Pons (tissue), 1 donor: Measurements from ENCODE around the gene GLIS1.

Experiments used
- DNase-seq: peaks from one replicate; pipeline ENCODE4 v3.0.0-alpha.2; 2016; ENCODE audit warnings: low spot score

The GLIS1 gene

DNA sequence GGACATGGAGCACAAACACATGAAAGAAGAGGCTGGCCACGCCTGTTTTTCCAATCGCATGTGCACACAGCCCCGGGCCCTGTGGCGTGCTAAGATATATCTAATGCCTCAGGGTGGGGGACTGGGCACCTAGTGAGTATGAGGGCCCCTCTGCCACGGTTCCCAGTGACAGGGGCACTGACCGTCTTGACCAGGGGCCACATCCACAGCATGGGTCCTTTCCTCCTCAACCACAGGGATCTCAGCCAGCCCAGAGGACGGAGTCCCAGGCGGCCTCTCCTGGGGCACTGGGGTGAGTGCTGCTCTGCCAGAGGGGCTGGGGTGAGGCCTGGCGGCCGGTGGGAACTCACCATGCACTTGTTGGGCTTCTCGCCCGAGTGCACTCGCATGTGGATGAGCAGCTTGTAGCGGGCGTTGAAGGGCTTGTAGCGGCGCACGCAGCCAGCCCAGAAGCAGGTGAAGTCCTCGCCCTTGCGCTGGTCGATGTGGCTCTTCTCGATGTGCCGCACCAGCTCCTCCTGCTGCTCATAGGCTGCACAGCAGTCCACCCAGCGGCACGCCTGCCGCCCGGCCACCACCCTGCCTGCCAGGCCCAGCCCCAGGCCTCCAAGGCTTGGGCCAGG is 145.1 kb downstream of the GLIS1 start:
- no peak for DNase-seq

DNA sequence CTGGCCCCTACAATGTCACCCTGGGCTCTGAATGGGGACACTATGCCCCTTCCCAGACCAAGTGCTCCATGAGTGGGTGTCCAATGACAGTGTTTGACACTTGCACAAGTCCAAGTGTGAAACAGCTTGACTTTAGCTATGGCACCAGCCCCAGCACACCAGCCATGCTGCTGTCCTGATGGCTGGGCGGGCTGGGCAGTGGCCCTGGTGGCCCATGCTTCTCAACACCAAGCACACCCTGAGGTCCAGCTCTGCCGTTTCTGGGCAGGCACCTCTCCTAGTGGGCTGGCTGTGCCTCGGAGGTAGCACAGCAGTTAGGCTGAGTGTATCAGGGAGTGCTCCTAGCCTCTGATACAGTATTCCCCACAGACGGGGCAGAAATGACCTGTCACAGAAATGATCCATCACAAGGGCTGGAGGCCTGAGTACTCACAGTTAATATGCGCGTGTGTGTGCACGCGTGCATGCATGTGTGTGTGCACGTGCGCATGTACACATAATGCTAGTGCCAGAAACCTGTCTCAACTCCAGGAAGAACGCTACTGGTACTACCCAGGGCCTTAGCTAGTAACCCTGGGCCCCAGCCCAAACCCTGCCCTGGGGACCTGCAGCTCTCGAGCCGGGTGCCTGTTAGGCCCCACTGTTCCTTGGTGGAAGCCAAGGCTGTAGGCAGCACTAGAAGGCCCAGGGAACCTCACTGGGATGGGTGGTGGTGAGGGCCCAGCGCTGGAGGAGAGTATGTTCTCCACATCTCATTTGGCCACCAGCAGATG is 145.8 kb downstream of the GLIS1 start:
- DNase-seq = no peak

DNA sequence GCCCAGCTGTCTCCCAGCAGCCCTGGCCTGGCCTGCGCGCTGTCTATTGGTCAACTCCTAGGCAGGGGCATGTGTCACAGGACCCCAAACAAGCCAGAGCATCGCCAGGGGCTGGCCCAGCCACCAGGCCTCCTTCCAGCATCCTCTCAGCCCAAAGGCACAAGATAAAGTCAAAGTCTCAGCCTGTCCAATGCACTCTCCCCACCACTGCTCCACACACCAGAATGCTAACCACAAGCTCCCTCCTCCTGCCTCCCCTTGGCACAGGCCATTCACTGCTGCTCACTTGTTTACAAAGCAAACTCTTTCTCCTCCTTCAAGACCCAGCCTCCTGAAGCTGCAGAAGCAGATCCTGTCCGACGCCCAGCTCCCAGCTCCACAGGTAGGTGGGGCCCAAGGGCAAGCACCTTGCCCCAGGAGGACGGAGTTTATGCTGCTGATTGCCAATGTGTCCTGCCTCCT is 146.4 kb downstream of the GLIS1 start:
- no peak for DNase-seq

DNA sequence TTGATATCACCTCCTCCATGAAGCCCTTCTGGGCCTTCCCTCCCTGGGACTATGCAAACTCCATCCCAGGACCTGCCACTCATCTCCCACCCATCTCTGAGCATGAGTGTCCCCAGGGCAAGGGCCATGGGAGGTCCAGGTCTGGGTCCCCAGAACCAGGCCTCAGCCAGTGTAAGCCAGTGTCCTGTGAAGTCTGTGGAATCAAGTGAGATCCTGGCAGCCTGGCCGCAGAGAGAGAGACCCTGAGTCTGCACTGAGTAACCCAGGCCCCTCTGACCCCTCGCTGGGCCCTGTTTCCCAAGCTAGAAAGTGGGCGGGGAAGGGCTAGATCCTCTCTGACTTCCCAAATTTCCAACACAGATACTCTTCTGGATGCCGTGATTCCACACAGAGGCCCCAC is 147.0 kb downstream of the GLIS1 start:
- DNase-seq = no peak

DNA sequence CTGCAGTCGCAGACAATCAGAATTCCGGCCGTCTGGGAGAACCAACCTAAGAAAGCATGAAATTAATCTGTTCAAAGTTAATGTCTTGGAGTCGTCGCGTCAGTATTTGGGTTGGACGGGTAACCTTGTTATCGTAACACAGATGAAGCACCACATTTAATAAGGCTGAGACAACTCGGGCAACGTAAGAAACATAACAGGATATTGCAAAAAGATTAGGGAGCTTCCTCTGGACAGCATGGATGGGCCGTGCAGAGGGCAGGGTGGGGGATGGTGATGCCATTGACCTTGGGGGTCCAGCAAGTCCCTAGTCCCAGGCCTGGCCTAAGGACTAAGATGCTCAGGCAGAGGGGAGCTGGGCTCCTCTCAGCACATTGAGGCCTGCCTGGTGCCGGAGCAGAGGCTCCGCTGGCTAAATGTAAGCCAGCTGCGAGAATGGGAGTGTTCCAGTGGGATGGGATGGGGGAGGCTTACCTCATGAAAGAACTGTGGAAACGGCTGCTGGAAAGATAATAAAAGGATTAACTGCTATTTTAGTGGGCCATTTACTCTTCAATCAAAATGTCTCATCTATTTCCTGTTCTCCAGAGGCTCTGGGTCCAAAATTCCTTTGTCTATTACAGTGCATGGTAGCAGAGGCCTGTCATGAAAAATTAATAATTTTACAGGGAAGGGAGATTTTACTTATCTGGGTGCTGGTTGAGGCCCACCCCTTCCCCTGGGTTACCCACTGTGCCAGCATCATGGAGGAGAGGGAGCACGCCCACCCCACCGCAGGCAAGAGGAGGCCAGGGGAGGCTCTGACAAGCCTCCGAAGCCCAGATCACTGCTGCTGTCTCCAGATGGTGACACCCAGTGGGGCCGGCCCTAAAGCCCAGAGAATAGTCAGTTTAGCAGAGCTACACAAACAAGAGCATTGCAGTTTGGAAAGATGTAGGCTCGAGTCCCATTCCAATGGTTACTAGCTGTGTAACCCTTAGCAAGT is 148.1 kb downstream of the GLIS1 start:
- DNase-seq = no peak

DNA sequence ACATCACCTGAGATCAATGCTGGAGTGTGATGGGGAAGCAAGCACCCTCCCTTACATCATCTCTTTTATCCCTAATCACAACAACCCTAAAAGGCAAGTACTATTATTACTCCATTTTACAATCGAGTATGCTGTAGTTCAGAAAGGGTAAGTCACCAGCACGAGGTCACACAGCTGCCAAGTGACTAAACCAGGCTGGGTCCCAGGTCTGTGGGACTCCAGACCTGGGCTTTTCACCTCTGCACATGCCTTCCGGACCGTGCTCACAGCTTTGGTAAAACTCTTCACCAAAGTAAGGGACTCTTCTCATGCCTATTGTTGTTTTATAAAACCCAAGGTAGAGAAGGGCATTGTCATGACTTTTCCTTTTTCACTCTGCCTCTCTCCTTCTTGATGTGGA is 148.9 kb downstream of the GLIS1 start:
- DNase-seq = no peak

DNA sequence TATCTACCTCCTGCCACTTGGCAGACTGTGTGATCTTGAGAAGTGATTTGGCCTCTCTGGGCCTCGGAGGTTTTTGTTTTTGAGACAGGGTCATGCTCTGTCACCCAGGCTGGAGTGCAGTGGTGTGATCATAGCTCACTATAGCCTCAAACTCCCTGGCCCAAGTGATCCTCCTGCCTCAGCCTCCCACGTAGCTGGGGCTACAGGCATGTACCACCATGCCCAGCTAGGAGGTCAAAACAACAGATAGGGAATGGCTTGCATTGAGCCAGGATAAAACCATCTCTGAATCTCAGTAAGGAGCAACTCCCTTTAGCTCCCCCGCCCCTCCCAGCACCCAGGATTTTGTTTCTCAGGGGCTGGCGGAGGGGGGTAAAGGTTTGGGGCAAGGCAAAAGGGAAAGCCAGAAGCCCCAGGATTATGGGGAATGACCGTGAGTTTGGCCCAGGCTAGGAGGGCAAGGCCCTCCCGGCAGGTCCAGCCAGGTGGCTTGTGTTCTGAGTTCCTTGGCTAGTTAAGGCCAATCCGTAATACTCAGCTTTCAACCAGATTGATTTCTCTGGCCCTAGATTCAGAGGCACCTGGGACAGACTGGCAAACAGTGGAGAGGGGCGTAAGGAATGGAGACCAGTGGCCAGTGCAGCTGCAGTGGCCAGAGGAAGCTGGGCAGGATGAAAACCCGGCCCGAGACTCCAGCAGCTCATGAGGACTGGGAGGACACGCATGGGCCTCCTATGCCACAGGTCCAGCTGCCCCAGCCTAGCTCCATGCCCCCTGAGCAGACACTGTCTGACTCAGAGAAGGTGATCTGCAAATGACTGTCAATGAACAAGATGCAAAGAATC is 149.7 kb downstream of the GLIS1 start:
- no peak for DNase-seq

DNA sequence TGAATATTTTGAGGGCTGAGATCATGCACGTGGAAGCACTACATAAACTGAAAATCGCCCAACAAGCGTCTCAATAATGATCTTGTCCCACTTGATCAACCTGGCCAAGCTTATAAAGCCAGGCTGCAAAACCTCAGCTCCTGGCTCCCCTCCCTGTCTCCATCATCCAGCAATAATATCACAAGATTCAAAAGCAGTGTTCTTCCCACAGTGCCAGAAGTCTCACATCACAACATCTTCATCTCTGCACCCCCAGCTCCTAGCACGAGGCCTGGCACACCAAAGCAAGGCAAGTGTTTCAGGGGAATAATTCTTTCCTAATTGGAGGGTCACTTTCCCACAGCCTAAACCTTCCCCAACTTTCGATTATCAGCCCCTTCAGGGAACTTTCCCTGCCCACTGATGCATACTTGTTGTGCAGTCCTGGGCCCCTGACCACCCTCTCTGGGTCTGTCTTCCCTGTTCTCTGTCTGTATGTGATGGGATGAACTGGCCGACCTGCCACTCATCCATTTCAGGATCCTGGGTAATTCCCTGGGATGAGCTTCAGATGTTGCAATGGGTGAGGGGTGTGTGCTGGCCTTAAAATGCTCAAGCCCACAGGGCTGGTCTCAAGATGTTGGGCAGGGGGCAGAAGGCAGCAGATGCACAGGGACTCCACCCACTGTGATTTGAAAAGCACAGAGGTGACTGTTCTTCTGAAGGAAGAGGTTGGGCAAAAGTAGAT is 150.7 kb downstream of the GLIS1 start:
- no peak for DNase-seq

DNA sequence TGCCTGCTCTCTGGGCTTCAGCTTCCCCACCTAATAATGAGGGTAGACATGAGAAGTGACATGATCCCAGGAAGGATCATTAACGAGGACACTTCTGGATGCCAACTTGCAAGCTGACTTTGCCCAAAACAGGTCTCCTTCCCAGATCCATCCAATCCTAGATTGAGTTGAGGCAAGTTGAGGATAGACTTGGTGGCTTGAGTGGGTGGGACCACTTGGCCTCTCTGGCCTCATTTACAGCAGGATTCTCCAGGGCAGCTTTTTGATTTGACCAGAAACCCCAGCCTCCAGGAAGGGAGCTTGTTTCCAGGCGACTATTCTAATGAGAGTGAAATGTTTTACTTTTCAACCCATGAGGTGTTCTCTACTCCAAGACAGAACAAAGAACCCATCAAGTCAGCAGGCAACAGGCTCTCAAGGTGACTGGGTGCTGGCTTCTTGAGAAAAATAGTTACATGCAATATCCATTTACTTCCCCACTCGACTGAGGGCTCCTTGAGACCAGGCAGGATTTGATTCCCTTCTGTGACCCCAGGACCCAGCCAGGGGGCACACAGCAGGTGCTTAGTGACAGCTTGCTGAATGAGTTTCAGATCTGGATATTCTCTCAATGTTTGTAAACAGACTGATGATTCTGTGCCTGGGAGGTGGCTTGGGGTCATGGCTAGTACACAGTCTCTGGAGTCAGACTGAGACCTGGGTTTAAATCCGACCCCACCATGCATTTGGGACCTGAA is 151.5 kb downstream of the GLIS1 start:
- no peak for DNase-seq

DNA sequence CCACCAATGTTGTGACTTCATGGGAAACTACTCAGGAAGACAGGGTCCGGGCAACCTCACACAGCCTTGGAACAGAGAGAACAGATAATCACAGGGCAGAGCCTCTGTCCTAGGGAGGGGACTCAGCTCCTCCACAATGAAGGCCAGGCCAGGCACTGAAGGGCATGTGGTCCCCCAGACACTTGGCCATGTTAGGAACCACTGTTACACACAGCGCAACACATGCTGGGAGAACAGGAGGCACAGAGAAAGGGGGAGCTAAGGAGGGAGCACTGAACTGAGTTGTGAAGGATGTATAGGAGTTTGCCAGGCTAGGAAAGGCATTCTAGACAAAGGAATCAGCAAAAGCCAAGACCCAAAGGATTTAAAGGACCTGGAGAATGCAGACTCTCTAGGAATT is 152.2 kb downstream of the GLIS1 start:
- DNase-seq = no peak

DNA sequence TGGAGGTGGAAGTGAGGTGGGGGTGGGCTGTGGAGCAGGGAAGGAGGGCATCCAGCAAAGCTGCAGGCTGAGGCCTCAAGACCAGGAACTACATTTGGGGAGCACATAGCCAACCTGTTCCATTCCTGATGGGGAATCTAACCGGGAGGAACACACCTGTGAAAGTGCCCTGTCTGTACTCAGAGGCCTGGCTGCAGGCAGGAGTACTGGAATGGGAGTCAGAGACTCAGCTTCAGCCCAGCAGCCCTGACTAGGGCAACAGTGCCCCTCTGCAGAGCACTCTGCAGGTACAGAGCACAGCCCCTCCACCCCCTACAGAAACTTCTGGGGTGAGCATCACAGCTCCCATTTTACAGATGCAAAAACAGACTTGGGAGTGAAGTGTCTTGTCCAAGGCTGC is 153.4 kb downstream of the GLIS1 start:
- no peak for DNase-seq

DNA sequence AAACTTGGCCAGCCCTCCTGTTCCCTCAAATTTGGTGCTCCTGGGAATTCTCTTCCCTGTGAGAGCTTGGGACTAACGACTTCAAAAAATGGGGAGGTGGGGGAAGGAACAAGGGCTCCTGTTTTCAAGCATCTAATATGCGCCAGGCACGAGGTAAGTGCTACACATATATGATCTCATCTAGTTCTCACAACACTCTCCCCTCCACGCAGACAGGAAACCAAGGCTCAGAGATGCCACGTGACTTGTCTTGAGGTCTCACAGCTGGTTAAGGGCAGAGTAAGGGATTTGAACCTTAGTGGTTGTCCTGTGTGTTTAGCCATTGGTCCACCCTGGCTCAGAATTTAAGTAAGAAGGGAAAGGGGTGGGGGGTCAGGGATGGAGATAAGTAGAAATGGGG is 153.8 kb downstream of the GLIS1 start:
- DNase-seq = no peak

DNA sequence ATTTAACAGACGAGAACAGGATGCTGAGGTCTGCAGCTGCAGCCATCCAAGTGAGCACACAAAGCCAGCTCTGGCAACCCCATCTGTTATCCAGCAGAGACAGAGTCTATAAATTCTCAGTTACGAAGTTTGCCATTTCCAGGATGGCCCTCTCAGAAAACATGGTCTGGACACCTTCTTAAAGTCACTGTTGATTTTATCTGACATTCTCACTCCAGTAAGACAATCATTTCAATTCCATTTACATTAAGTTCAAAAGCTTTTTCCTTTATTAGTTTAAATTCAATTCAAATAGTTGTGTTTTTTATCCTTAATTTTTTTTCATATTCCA is 154.2 kb downstream of the GLIS1 start:
- DNase-seq = no peak

DNA sequence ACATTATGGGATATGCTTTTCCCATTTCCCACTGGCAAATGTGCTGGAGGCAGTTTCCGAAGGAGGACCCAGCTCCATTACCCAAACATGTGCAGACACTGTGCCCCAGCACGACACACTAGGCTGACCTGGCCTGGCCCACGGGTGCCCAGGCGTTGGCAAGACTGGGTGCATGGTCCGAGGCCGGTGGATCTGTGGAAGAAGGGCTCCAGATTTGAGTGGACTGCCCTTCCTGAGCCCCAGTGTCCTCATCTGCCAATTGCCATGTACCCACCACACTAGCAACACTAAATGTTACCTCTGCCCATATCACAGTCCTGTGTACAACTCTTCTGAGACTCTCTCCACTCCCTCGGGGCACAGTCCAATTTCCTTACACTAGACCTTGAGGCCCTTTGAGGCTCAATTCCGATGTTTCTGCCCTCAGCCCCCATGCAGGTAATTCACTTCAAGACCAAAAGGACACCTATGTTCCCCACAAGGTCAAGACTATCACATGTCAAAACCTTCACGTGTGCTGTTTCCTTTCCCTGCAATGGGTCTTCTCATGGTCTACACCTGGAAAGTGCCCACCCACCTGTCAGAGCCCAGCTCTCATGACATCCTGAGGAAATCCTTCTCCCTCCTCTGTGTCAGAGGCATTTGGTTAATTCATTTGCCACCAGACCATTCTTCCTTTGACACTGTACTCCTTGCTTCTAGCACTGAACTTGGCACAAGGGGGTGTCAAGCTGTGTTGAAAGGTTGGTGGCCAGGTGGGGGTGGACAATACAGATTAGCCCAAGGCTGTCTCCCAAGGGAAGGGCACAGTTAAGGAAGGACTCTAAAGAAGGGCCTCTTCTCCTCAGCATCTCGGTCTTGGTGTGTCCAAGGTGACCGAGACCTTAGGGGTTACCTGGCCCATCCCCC is 154.8 kb downstream of the GLIS1 start:
- DNase-seq = no peak

DNA sequence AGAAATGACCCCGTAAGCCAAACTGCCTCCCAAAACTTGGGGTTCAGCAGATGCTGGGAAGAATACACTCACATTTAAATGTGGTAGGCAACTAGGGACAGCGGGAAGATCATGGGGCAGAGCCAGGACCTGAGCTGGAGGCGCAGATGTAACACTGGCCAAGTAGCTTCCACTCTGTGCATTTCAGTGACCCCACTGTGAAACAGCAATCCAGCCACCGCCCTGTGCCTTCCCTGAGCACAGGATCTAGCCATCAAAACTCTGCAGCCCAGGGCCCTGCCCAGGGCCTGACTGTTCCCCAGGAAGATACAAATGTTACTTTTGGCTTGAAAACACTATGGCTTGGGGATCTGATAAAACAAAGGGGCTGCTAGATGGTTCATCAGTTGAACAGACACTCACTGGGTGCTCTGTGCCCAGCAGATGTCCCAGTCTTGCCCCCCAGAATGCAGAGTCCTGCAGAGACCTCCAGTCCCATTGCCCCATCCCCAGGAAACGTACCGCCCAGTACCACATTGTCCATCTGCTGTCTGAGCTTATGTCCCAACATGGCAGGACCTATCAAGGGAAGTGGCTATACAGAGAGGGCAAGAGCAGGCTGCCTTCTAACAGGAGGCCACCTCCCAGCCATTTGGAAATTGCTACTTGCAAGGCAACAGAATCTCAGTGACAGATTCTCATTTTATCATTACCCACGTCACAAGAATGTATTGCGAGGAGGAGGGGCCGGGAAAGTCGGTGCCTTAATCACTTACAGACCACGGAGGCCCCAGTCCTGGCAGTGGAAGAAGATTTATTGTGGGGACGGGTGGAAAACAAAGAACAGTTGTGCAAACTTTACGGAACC is 155.7 kb downstream of the GLIS1 start:
- DNase-seq = no peak

DNA sequence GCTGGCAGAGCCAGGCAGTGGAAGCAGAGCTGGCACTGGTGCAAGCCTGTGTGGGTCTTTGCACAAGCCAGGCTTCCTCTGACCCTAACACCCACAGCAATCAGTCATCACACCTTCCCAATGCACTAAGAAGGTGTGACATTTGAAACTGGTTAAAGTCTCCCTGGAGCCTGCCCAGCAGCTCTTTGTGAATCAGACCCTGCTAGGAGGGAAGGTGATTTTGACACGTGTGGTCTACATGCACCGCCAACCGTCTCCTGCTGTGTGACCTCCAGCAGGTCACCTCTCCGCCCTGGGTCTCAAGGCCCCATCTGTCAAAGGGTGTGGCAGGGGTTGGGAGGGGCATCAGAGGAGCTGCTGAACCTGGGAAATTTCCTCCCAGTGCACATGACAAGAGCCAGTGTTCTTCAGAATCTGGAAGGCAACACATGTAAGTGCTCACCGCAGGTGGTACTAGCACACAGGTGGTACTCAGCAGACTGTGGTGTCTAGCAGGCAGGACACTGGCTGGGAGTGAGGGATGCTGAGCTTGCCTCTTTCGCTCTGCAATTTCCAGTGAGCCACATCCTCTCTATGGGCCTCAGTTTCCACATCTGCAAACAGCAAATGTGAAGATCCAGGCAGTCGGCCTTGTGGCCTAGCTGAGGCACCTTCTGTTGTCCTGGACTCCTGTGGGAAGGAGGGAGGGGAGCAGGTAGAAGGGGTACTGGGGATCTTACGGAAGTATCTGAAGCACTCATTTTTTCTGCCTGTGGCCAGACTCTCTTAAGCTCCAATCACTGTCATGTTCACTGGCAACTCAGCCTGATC is 156.5 kb downstream of the GLIS1 start:
- no peak for DNase-seq

DNA sequence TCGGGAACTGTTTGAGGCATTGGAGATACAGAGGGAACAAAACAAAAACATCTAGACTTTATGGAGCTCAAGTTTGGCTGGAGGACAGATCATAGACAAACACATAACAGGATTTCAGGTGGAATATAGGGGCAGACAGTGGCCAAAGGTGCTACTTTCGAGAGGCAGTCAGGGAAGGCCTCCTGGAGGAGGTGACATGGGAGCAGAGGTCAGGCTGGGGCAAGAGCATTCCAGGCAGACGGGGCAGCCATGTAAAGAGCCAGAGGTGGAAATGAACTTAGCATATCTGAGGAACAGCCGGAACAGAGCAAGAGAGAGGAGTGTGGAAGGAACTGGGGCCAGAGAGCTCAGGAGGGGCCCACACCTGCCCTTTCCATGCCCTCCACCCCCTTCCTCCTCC is 157.5 kb downstream of the GLIS1 start:
- DNase-seq = no peak
